ENCODE results near the gene SIVA1.
A peak's percentile ranks its signal among the peaks of the same experiment; 100 is the strongest.

The SIVA1 gene, protein sequence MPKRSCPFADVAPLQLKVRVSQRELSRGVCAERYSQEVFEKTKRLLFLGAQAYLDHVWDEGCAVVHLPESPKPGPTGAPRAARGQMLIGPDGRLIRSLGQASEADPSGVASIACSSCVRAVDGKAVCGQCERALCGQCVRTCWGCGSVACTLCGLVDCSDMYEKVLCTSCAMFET

GRCh38 chr14:104752735-104753527, at the start of gene SIVA1:
TSS of gene SIVA1 (plus strand) at chr14:104753147. CDS start at chr14:104753202, 55 bp downstream.
- no peaks in the 10 kb centered on the region for H3K9me3 Mint-ChIP-seq (ENCODE audit: low read depth)
- no peaks in the 10 kb centered on the region for H3K36me3 Mint-ChIP-seq
- H3K4me1 Mint-ChIP-seq (ENCODE audit: low read depth) = peaks cover 39% of the 10 kb centered on the region
- peak within 1 kb of the TSS; percentile 95 for H3K4me3 Mint-ChIP-seq
- H3K27me3 Mint-ChIP-seq = no peaks in the 10 kb centered on the region
- H3K27ac Mint-ChIP-seq = peak within 1 kb of the TSS; percentile 86

- no peak overlapping the region for H3K4me3 Mint-ChIP-seq
- H3K9me3 Mint-ChIP-seq (ENCODE audit: low read depth) = no peaks in the 10 kb centered on the region
- no peaks in the 10 kb centered on the region for H3K27me3 Mint-ChIP-seq
- no peak overlapping the region for H3K27ac Mint-ChIP-seq
- H3K4me1 Mint-ChIP-seq (ENCODE audit: low read depth) = no peaks in the 10 kb centered on the region
- H3K36me3 Mint-ChIP-seq = no peaks in the 10 kb centered on the region
Measured at GRCh38 chr14:104703269-104703668, 49.7 kb upstream of the SIVA1 start.

- Mint-ChIP-seq H3K27me3 (no peaks in the 10 kb centered on the region), H3K4me1 (ENCODE audit: low read depth) (peaks cover 1% of the 10 kb centered on the region), H3K27ac (no peak overlapping the region), H3K36me3 (no peaks in the 10 kb centered on the region), H3K4me3 (no peak overlapping the region), H3K9me3 (ENCODE audit: low read depth) (no peaks in the 10 kb centered on the region)
Measured at GRCh38 chr14:104704252-104704651, 48.7 kb upstream of the SIVA1 start.

DNA sequence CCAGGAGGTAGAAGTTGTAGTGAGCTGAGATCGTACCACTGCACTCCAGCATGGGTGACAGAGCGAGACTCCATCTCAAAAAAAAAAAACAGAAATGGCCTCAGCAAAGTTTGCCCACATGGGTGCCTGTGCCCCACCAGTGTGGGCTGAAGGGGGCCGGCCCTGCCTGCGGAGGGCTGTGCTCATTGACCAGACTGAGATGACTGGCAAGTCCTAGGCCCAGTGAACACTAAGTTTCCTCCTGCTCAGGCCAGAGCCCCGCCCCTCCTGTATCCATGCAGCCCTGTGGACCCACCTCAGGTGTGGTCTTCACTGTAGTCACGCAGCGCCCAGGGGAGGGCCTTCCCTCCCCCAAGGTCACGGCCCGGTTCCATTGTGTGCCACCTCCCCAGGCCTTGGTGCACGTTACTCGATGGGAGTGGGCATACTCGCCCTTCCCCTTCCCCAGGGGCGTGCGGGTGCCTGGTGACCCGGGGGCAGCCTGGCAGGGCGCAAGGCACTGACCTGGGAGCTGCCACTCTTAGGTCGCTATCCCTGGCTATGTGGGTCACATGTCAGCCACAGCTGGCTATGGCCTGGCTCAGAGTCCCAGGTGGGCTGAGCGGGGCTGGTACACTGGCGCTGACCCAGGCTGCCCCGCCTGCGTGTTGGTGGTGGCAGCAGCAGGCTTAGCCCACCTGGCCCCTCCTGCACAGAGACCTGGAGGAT, 47.5 kb upstream of the SIVA1 start:
- H3K9me3 Mint-ChIP-seq (ENCODE audit: low read depth) = no peaks in the 10 kb centered on the region
- no peaks in the 10 kb centered on the region for H3K36me3 Mint-ChIP-seq
- H3K27ac Mint-ChIP-seq = no peak overlapping the region
- no peak overlapping the region for H3K4me3 Mint-ChIP-seq
- no peaks in the 10 kb centered on the region for H3K27me3 Mint-ChIP-seq
- peaks cover 1% of the 10 kb centered on the region for H3K4me1 Mint-ChIP-seq (ENCODE audit: low read depth)

GRCh38 chr14:104706733-104707607, 46.0 kb upstream of the SIVA1 start:
- H3K36me3 Mint-ChIP-seq = no peaks in the 10 kb centered on the region
- H3K4me3 Mint-ChIP-seq = no peak overlapping the region
- H3K4me1 Mint-ChIP-seq (ENCODE audit: low read depth) = peaks cover 1% of the 10 kb centered on the region
- no peaks in the 10 kb centered on the region for H3K9me3 Mint-ChIP-seq (ENCODE audit: low read depth)
- H3K27me3 Mint-ChIP-seq = no peaks in the 10 kb centered on the region
- no peak overlapping the region for H3K27ac Mint-ChIP-seq

GRCh38 chr14:104707608-104708595, 45.0 kb upstream of the SIVA1 start:
- no peaks in the 10 kb centered on the region for H3K27me3 Mint-ChIP-seq
- peaks cover 1% of the 10 kb centered on the region for H3K4me1 Mint-ChIP-seq (ENCODE audit: low read depth)

DNA sequence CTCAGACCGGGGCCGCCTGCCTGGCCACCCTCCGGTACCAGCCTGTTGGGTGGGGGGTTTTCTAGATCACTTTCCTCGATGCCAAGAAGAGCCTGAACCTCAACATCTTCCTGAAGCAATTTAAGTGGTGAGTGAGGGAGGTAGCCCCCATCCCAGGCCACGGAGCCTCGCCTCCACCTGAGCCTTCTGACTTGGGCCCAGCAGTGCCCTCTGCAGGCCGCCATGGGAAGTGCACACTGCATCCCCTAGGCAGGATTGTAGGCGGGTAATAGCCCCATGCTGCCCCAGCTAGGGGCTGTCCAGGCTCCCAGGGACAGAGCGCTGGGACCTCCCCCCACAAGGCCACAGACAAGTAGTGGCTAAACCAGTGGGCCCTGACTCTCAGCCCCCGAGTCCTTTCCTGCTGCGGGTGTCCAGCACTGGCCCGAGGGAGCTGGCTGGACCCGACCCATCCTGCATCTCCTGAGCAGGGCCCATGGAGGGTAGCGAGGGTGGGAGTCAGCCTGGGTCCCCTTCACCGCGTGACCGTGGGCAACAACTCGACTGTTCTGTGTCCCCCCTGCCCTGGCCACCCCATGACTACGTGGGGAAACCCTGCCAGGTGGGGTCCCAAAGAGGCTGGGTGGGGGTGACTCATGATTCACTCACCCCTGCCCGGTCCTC, 44.2 kb upstream of the SIVA1 start:
- Mint-ChIP-seq H3K9me3 (ENCODE audit: low read depth) (no peaks in the 10 kb centered on the region), H3K27me3 (no peaks in the 10 kb centered on the region), H3K36me3 (no peaks in the 10 kb centered on the region), H3K27ac (no peak overlapping the region), H3K4me3 (no peak overlapping the region), H3K4me1 (ENCODE audit: low read depth) (peaks cover 1% of the 10 kb centered on the region)

More at GRCh38 chr14:104707608-104708595, 45.0 kb upstream of the SIVA1 start:
- H3K9me3 Mint-ChIP-seq (ENCODE audit: low read depth) = no peaks in the 10 kb centered on the region
- H3K27ac Mint-ChIP-seq = no peak overlapping the region
- H3K4me3 Mint-ChIP-seq = no peak overlapping the region
- no peaks in the 10 kb centered on the region for H3K36me3 Mint-ChIP-seq

GRCh38 chr14:104709387-104710039, 43.4 kb upstream of the SIVA1 start:
- H3K4me1 Mint-ChIP-seq (ENCODE audit: low read depth) = peaks cover 1% of the 10 kb centered on the region
- H3K27ac Mint-ChIP-seq = no peak overlapping the region
- H3K4me3 Mint-ChIP-seq = no peak overlapping the region

GRCh38 chr14:104710071-104710735, 42.7 kb upstream of the SIVA1 start:
- Mint-ChIP-seq H3K27ac (no peak overlapping the region), H3K4me3 (no peak overlapping the region), H3K36me3 (no peaks in the 10 kb centered on the region), H3K27me3 (no peaks in the 10 kb centered on the region), H3K9me3 (ENCODE audit: low read depth) (no peaks in the 10 kb centered on the region), H3K4me1 (ENCODE audit: low read depth) (peaks cover 1% of the 10 kb centered on the region)

More at GRCh38 chr14:104709387-104710039, 43.4 kb upstream of the SIVA1 start:
- no peaks in the 10 kb centered on the region for H3K36me3 Mint-ChIP-seq
- H3K9me3 Mint-ChIP-seq (ENCODE audit: low read depth) = no peaks in the 10 kb centered on the region
- no peaks in the 10 kb centered on the region for H3K27me3 Mint-ChIP-seq

DNA sequence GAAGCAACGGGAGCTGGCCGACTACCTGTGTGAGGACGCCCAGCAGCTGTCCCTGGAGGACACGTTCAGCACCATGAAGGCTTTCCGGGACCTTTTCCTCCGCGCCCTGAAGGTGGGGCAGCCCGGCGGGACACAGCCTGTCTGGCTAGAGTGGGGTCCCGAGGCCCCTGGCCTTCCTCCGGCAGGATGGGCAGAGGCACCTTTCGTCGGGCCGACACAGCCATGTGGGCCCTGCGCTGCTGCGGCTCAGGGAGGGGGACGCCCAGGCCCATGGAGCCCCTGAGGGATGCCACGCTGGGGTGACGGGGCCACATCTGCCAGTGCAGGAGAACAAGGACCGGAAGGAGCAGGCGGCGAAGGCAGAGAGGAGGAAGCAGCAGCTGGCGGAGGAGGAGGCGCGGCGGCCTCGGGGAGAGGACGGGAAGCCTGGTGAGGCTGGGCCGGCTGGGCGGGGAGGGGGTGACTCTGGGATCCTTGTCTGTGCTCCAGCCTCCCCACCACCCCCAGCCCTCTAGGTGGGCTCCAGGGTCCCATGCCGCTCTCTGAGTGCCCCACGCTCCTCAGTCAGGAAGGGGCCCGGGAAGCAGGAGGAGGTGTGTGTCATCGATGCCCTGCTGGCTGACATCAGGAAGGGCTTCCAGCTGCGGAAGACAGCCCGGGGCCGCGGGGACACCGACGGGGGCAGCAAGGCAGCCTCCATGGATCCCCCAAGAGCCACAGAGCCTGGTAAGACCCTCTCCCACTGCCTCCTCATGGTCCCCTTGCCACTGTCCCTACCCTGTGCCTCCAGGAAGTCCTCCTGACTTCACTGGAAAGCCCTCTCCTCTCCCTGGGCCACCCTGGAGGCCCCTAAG, 39.8 kb upstream of the SIVA1 start:
- no peak overlapping the region for H3K27ac Mint-ChIP-seq
- no peak overlapping the region for H3K4me3 Mint-ChIP-seq
- H3K36me3 Mint-ChIP-seq = no peaks in the 10 kb centered on the region
- peaks cover 1% of the 10 kb centered on the region for H3K4me1 Mint-ChIP-seq (ENCODE audit: low read depth)
- no peaks in the 10 kb centered on the region for H3K27me3 Mint-ChIP-seq
- no peaks in the 10 kb centered on the region for H3K9me3 Mint-ChIP-seq (ENCODE audit: low read depth)

GRCh38 chr14:104714066-104714465, 38.9 kb upstream of the SIVA1 start:
- Mint-ChIP-seq H3K4me3 (no peak overlapping the region), H3K27me3 (no peaks in the 10 kb centered on the region), H3K4me1 (ENCODE audit: low read depth) (no peaks in the 10 kb centered on the region), H3K27ac (no peak overlapping the region), H3K36me3 (no peaks in the 10 kb centered on the region), H3K9me3 (ENCODE audit: low read depth) (no peaks in the 10 kb centered on the region)

DNA sequence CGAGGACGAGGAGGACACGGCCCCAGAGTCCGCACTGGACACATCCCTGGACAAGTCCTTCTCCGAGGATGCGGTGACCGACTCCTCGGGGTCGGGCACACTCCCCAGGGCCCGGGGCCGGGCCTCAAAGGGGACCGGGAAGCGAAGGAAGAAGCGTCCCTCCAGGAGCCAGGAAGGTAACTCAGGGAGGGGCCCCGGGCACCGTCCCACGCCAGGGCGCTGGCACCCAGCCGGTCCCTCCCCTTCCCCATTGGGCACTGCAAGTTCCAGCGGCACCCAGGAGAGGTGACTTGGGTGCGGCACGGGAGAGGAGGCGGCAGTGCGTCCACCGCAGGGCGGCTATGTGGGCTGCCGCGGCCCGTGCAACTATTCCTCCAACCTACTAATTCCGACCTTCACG, 38.3 kb upstream of the SIVA1 start:
- H3K4me3 Mint-ChIP-seq = no peak overlapping the region
- H3K27me3 Mint-ChIP-seq = no peaks in the 10 kb centered on the region
- H3K36me3 Mint-ChIP-seq = no peaks in the 10 kb centered on the region
- H3K27ac Mint-ChIP-seq = no peak overlapping the region
- H3K9me3 Mint-ChIP-seq (ENCODE audit: low read depth) = no peaks in the 10 kb centered on the region
- no peaks in the 10 kb centered on the region for H3K4me1 Mint-ChIP-seq (ENCODE audit: low read depth)

All from activated naive CD8-positive, alpha-beta T cell (primary cell).